DOHH2 (cell line): ENCODE data around the gene SENP3.

Experiments
- CTCF ChIP-seq: fragments of 200-600 bp; sonication (generic); IDR thresholded peaks from one replicate; pipeline ENCODE4 v1.5.1; 2014; ENCODE audit warnings: antibody characterized with exemption, mild to moderate bottlenecking, low read depth, low read length; ENCODE audit not compliant: poor library complexity, severe bottlenecking
- EZH2phosphoT487 ChIP-seq: fragments of 200-600 bp; sonication (generic); IDR thresholded peaks from 2 replicates; pipeline ENCODE4 v1.6.1; 2017; ENCODE audit warnings: borderline replicate concordance, mild to moderate bottlenecking, antibody characterized with exemption, low read length, moderate library complexity, mixed read lengths

GRCh38 chr17:7538050-7538449 lies 23.7 kb upstream of the SENP3 start:
- TF ChIP-seq CTCF: no peak
- TF ChIP-seq EZH2phosphoT487: no peak
